ENCODE data around the gene SH3BP5L. TPM values are rescaled to one million over a fixed set of nuclear protein-coding genes. Genes with fewer than 3 reads are reported as not detected.
"Not testable (repeated sequence)": the region's sequence is repeated elsewhere in the genome, so short reads cannot be mapped to it uniquely, and the experiment has no call there.

Gene SH3BP5L
- polyA plus RNA-seq, 5 donors, result 20.4 to 27.5 (median 23.8) TPM

- DNase-seq, result no peak
Measured at GRCh38 chr1:248811514-248812490, 13.9 kb downstream of the SH3BP5L start.

DNA sequence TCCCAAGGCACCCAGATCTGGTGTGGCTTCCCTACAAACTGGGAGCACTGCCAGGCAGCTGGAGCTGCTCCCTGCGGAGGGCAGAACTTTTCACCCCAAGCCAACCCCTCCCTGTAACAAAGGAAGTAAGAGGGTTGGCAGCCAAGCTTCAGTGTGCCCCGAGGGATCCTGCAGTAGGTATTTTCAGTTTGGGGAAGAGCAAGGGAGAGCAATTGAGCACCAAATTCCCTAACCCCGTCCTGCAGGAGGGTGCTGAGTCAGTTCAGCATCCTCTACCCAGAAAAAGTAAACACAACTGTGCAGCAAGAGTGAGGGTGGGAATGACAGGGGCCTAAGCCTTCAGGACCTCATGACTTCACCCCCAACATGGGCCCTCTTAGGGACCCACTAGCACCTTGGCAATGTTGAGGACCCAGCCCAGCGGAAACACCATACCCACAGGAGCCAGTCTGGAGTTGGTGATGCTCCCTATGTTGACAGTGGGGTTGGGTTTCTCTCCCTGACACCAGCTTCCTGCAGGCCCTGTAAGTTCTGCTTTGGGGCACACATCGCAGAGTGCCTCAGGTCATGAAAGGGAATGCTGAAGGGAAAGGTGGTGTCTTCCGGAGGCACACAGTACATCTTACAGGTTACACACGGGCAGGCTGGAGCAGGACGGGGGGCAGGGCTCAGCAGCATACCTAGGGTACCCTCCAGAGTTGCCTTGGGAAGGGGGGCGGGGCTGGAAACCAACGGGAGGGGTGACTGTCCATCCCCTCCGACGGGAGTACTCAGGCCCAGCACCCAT is 14.8 kb downstream of the SH3BP5L start:
- DNase-seq, result no peak

- DNase-seq, result no peak
Measured at GRCh38 chr1:248810000-248810726, 15.6 kb downstream of the SH3BP5L start.

GRCh38 chr1:248808876-248809275 is 16.8 kb downstream of the SH3BP5L start:
- DNase-seq, result no peak

GRCh38 chr1:248807067-248807737 is 18.5 kb downstream of the SH3BP5L start:
- DNase-seq, result no peak

DNA sequence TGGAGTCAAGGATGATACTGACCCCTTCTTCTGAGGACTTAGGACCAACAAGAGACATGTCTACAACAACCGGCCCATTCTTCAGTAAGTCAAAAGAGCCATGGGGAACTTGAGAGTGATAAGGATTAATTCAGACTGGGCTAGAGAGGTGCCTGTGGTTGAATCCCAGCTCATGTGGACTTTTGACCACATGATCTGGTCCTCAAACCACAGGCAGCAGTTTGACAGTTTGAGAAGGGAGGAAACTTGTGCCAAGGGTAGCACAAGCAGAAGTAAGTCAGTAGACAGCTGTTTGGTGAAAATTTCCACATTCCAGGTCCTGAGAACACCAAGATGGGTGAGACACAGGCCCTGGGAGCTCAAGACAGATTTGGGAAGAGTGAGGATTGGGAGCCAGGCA is 19.8 kb downstream of the SH3BP5L start:
- DNase-seq, result no peak

DNA sequence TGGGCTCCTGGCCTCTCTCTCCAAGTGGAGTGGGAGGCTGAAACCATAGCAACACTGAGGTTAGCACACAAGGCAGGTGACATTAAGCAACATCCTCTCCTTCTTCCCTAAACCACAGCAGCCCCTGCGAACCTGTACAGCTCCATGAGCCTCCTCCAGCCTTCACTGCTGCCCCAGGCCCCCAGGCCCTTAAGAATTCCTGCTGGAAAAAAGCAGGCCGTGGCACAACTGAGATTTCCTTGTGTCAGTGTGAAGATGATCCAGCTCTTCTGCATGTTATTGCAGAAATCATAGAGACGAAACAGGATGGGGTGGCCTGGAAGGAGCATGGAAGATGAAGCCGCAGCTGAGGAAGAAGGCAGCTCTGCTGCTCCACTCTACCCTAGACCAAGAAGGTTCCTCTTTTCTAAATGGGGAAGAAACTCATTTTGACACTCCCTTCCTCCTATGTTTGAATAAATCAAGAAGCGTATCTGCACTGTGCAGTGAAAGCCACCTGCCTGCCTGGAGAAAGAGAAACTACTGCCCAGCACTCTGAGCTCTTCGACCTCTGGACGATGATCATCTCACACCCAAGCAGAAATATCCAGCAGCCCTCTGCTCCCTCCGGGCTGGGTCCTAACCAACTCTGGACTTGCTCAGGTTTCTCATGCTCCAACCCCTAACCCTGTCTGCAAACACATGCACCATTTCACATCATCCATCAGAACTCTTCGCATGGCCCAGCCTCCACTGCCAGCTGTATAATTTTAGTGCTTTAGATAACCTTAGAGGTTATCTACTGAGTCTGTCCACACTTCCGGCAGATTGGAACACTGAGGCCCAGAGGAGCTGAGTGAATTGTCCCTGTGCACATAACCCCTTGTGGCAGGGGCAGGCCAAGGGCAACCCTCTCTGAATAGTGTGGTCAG is 20.7 kb downstream of the SH3BP5L start:
- no peak for DNase-seq

DNA sequence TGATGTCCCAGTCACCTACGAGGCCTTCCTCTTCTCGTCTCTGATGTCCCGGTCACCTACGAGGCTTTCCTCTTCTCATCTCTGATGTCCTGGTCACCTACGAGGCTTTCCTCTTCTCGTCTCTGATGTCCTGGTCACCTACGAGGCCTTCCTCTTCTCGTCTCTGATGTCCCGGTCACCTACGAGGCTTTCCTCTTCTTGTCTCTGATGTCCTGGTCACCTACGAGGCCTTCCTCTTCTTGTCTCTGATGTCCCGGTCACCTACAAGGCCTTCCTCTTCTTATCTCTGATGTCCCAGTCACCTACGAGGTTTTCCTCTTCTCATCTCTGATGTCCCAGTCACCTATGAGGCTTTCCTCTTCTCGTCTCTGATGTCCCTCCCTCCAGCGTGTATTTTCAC is 22.2 kb downstream of the SH3BP5L start:
- DNase-seq, result not testable (repeated sequence)

DNA sequence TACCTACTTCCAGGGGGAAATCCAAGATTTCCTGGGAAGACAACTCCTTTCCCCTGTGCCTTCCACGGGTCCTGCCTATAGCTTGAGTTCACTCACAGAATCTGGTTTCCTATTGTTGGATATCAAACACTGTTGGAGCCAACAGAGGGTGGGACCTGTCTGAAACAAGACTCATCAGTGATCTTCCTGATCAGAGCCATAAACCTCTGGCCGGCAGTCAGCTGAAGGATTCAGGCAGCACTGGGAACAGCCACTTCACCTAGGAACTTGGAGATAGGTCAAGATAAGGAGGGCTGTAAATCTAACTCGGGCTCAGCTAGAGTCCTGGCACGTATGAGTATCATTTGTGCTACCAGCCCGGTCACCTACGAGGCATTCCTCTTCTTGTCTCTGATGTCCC is 23.3 kb downstream of the SH3BP5L start:
- no peak for DNase-seq

DNA sequence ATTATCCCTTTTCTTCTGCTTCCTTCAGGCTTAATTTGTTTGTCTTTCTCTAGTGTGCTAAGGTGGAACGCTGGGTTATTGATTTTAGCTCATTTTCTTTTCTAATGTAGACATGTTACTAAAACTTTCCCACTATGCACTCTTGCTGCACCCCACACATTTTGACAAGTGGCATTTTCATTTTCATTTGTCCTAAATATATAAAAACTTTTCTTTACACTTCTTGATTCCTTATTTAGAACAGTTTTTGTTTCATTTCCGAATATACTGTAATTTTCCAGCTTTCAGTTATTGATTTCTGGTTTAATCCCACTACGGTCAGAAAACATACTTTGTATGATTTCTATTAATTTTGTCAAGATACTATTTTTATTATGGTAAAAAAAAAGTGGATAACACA is 25.3 kb downstream of the SH3BP5L start:
- no peak for DNase-seq

DNA sequence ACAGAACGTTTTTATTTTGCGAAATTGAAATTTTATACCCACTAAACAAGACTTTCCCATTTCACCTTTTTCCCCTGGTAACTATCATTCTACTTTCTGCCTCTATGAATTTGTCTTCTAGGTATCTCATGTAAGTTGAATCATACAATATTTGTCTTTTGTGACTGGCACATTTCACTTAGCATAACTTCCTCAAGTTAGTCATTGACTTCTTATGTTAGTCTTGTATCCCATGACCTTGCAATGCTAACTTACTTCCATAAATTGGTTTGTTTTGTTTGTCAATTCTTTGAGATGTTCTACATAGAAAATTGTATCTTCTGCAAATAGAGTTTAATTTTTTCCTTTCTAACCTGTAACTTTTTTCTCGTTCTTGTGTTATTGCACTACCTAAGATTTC is 26.9 kb downstream of the SH3BP5L start:
- DNase-seq, result no peak

DNA sequence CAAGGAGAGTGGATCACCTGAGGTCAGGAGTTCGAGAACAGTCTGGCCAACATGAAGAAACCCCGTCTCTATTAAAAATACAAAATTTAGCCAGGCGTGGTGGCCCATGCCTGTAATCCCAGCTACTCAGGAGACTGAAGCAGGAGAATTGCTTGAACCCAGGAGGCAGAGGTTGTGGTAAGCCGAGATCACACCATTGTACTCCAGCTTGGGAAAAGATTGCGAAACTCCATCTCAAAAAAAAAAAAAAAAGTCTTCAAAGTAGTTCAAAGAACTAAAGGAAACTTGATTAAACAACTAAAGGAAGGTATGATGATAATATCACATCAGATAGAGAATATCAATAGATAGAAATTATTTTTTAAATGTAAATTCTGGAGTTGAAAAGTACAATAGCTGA is 31.1 kb downstream of the SH3BP5L start:
- not testable (repeated sequence) for DNase-seq

GRCh38 chr1:248793592-248793991 is 32.1 kb downstream of the SH3BP5L start:
- DNase-seq, result no peak

DNA sequence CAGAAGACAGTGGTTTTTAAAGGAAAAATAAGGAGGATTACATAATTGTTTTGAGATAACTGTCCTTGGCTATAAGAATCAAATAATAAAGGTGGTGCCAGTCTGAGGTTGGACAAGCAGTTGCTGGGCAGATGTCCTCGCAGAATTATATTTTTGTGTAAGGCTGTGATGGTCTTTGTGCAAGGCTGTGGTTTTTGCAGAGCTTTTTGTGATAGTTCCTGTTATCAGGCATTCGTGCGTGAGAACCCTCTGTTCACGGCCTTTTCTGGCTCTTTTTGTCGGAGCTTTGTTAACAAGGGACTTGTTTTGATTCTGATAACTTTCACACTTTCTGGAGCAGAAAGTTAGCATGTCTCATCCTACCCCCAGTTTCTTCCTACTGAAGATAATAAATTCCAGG is 33.4 kb downstream of the SH3BP5L start:
- no peak for DNase-seq

DNA sequence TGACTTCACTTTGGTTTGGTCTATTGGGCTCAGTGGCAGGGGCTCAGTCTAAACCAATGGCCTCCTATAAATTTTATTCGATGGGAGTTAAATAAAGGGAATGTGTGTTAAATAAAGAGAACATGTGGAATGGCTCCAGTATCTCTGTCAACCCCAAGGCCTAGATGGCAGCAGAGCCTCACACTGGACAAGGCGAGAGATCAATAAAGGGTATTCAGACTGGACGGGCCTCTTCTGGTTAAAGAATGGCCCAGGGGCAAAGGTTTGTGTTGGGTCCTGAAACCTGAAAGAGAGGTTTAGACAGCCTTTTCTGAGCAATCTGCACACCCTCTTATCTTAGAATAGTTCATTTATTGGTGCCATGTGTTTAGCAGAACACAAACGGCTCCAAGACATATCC is 34.7 kb downstream of the SH3BP5L start:
- no peak for DNase-seq

- no peak for DNase-seq
Measured at GRCh38 chr1:248790456-248790855, 35.3 kb downstream of the SH3BP5L start.

DNA sequence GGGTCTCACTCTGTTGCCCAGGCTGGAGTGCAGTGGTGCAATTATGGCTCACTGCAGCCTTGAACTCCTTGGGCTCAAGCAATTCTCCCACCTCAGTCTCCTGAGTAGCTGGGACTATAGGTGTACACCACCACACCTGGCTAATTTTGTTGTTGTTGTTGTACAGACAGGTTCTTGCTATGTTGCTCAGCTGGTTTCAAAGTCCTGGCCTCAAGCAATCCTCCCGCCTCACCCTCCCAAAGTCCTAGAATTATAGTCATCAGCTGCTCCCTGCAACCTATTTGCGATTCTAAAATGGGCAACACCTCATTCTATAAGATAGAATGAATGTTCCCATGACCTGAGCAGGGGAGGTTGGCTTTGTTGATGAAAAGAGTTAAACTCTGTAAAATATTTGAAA is 36.4 kb downstream of the SH3BP5L start:
- DNase-seq, result not testable (repeated sequence)

DNA sequence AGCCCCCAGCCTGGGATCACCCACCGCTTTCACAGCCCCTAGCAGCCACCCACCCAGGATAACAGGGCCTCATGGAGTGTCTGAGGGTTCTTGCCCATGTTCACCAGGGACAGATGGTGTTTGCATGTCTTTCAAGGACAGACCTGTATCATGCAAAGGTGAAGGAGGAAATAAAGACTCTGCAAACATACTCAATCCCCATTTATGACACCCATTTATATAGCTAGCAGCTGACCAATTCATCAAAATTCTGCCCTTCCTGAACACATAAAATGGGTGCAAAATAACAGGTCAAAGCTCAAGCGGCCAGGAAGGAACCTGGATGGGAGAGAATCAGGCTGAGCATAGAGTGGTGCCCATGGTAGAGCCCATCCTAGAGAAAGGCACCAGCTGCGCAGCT is 37.4 kb downstream of the SH3BP5L start:
- DNase-seq, result no peak

DNA sequence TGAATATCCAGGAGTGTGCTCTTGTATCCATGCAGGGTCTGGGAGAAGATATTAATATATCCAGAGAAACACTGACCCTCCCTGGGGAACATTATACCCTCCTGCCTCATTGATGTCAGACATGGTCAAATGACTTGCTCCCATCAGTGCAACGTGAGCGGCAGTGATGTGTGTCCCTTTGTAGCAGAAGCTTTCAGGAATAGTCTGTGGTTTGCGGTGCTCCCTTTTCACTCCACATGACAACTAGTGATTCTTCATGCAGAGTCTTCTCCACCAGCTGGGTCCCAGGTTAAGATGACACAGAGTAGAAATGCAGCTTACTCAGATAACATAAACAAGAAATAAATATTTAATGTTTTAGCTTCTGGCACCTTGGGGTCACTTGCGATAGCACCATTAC is 38.3 kb downstream of the SH3BP5L start:
- no peak for DNase-seq

DNA sequence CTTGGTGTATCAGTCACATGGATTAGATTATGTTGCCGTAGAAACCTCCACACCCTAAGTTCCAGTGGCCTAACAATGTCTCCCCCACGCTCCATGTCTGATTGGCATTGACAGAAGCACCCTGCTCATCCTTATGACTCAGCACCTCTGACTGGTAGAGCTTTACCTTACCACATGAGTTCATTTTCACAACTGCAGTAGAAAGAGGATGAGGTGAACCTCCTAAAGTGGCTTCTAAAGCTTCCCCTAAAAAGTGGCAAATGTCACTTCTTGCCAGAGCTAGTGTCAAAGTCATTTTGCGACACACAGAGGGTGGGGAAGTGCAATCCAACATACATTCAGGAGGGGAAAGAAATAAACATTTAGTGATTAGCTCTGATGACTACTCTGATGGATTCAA is 39.6 kb downstream of the SH3BP5L start:
- no peak for DNase-seq

GRCh38 chr1:248783367-248783766 is 42.3 kb downstream of the SH3BP5L start:
- DNase-seq, result no peak
